OCI-LY1 (cell line): ENCODE measurements around the gene CTIF.

Source experiments
- H2AFZ ChIP-seq: fragments of 200-600 bp; sonication (generic), shearing (Covaris generic); 2 replicates; pipeline ENCODE4 v1.6.0; 2014; ENCODE audit warnings: antibody characterized with exemption, mild to moderate bottlenecking, low read length
- H3F3A ChIP-seq: fragments of 200-600 bp; sonication (generic), shearing (Covaris generic); 2 replicates; pipeline ENCODE4 v1.6.0; 2014; ENCODE audit warnings: mild to moderate bottlenecking, antibody characterized with exemption, low read length, moderate library complexity; ENCODE audit not compliant: insufficient read depth
- H3K27ac ChIP-seq: fragments of 200-600 bp; sonication (generic); 2 replicates; pipeline ENCODE4 v1.5.1; 2014; ENCODE audit warnings: low read length, mixed run types, mild to moderate bottlenecking, low read depth; ENCODE audit not compliant: poor library complexity, severe bottlenecking
- H3K27me3 ChIP-seq: fragments of 200-600 bp; sonication (generic); 2 replicates; pipeline ENCODE4 v1.6.0; 2014; ENCODE audit warnings: antibody characterized with exemption, mild to moderate bottlenecking, low read length, moderate library complexity; ENCODE audit not compliant: insufficient read depth
- H3K36me3 ChIP-seq: fragments of 200-600 bp; sonication (generic); 2 replicates; pipeline ENCODE4 v1.6.1; 2014; ENCODE audit warnings: mild to moderate bottlenecking, antibody characterized with exemption, low read length, moderate library complexity, mixed read lengths; ENCODE audit not compliant: insufficient read depth
- H3K4me1 ChIP-seq: fragments of 200-600 bp; sonication (generic); 2 replicates; pipeline ENCODE4 v1.5.1; 2014; ENCODE audit warnings: mild to moderate bottlenecking, low read length, moderate library complexity; ENCODE audit not compliant: insufficient read depth, severe bottlenecking
- H3K4me2 ChIP-seq: fragments of 200-600 bp; sonication (generic), shearing (Covaris generic); 2 replicates; pipeline ENCODE4 v1.6.1; 2014; ENCODE audit warnings: low read length
- H3K4me3 ChIP-seq: fragments of 200-600 bp; sonication (generic); 2 replicates; pipeline ENCODE4 v1.5.1; 2014; ENCODE audit warnings: low read length, low read depth, mild to moderate bottlenecking, mixed read lengths; ENCODE audit not compliant: poor library complexity, severe bottlenecking
- H3K79me2 ChIP-seq: fragments of 200-600 bp; shearing (Covaris generic); 2 replicates; pipeline ENCODE4 v1.6.1; 2016; ENCODE audit warnings: mixed run types, low read length, mixed read lengths; ENCODE audit not compliant: insufficient read depth
- H3K9ac ChIP-seq: fragments of 200-600 bp; sonication (generic), shearing (Covaris generic); 2 replicates; pipeline ENCODE4 v1.6.1; 2014; ENCODE audit warnings: mild to moderate bottlenecking, low read length, mixed read lengths
- H3K9me2 ChIP-seq: fragments of 200-600 bp; sonication (generic), shearing (Covaris generic); 2 replicates; pipeline ENCODE4 v1.6.1; 2014; ENCODE audit warnings: low read depth, mild to moderate bottlenecking, low read length, mixed read lengths
- H3K9me3 ChIP-seq: fragments of 200-600 bp; shearing (Covaris generic); 2 replicates; pipeline ENCODE4 v1.6.1; 2014; ENCODE audit warnings: low read length, mixed read lengths
- H4K20me1 ChIP-seq: fragments of 200-600 bp; sonication (generic), shearing (Covaris generic); 2 replicates; pipeline ENCODE4 v1.6.0; 2016; ENCODE audit warnings: mild to moderate bottlenecking, low read length; ENCODE audit not compliant: insufficient read depth
- CTCF ChIP-seq: fragments of 200-600 bp; sonication (generic), shearing (Covaris generic); IDR thresholded peaks from 2 replicates; pipeline ENCODE4 v1.5.1; 2017; ENCODE audit warnings: mild to moderate bottlenecking, antibody characterized with exemption, low read length, moderate library complexity, mixed read lengths
- EZH2 ChIP-seq: fragments of 200-600 bp; sonication (generic), shearing (Covaris generic); IDR thresholded peaks from 2 replicates; pipeline ENCODE4 v1.8.0; 2017; ENCODE audit warnings: borderline replicate concordance, mixed run types, mild to moderate bottlenecking, antibody characterized with exemption, low read length, moderate library complexity, mixed read lengths

Gene CTIF

DNA sequence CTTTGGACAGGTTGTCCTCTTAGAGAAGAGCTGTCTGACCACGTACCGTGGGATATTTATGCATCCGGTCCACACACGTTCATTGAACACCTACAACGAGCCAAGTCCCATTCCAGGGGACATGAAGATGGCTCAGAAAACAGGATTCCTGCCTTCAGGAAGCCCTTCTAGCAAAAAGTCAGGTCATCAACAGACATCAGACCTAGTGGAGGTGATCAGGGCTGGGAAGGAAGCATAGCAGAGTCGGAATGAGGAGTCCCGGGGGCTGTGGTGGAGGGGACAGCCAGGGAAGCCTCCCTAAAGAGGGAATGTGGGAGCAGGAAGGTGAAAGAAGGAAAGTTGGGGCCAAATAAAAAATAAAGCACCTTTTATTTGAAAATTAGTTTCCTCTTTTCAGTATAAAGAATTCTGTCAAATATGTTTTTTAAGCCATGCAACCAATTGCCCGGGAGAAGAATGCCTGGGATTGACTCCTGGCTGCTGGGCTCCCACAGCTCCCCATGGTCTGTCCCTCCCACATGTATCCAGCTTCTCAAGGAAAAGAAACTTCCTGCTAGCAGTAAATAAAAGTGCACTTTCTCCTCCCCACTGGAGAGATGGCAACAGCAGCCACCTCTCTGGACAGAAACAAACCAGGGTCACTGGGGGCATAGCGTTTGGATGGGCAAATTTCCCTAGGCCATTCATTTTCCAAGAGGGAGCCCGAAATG lies 267.1 kb downstream of the CTIF start:
- H3K36me3 ChIP-seq: no peaks in the 10 kb centered on the region
- H3K27ac ChIP-seq: no peak overlapping the region
- no peak overlapping the region for H3K9ac ChIP-seq
- H3K9me3 ChIP-seq: no peaks in the 10 kb centered on the region
- H3K4me1 ChIP-seq: peaks cover 5% of the 10 kb centered on the region
- no peaks in the 10 kb centered on the region; the same call in 1 of the 2 replicates for H3K27me3 ChIP-seq
- H3K79me2 ChIP-seq: no peaks in the 10 kb centered on the region
- no peak overlapping the region for H3K4me3 ChIP-seq
- no peaks in the 10 kb centered on the region for H3F3A ChIP-seq
- H4K20me1 ChIP-seq: no peaks in the 10 kb centered on the region
- no peak overlapping the region for H2AFZ ChIP-seq
- TF ChIP-seq CTCF (no peak), EZH2 (no peak)
- H3K9me2 ChIP-seq: no peaks in the 10 kb centered on the region
- no peak overlapping the region for H3K4me2 ChIP-seq

DNA sequence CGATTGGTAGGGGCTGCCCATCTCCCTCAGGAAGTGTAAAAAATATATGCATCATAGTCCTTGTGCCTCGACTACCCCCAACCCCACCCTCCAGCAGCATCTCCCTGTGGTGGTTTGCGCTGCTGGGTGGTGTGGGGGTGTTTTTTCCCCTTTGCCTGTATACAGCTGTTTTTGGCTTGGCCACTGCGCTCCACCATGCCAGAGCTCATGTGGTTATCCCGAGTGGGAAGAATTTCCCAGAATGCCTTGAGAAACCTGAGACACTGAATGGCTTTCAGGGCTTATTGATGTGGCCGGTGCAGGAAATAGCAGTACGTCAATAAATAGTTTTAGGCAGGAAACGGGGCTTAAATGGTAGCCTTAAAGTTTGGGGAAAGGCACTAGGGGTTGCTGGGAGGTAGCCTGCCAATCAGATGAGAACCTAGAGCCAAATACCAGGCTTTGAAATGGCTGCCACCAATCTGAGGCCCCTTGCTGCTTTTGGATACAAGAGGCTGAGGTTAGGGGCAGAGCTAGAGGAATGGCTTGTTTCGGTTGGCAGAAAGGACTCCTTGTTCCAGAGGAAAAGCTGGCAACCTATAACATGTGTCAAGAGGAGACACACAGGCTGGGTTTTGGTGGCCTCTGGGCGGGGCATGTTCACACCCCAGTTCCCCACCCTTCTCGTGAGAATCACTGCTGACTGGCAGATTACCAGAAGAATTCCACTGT lies 267.9 kb downstream of the CTIF start:
- H3K4me2 ChIP-seq: no peak overlapping the region
- no peaks in the 10 kb centered on the region for H3K79me2 ChIP-seq
- H3K9me2 ChIP-seq: no peaks in the 10 kb centered on the region

GRCh38 chr18:48808476-48808875 lies 269.6 kb downstream of the CTIF start:
- Histone ChIP-seq H3K9ac (no peak overlapping the region), H3K9me3 (no peaks in the 10 kb centered on the region), H3K4me2 (no peak overlapping the region), H3K4me1 (no peaks in the 10 kb centered on the region), H3K27me3 (no peaks in the 10 kb centered on the region; the same call in 1 of the 2 replicates), H3F3A (no peaks in the 10 kb centered on the region), H3K9me2 (no peaks in the 10 kb centered on the region), H4K20me1 (no peaks in the 10 kb centered on the region), H2AFZ (no peak overlapping the region), H3K36me3 (no peaks in the 10 kb centered on the region), H3K4me3 (no peak overlapping the region), H3K79me2 (no peaks in the 10 kb centered on the region), H3K27ac (no peak overlapping the region)
- TF ChIP-seq CTCF: no peak
- no peak for TF ChIP-seq EZH2

More for the DNA sequence above, 267.9 kb downstream of the CTIF start:
- no peak overlapping the region for H3K4me3 ChIP-seq
- no peak overlapping the region for H3K9ac ChIP-seq
- H3K27me3 ChIP-seq: no peaks in the 10 kb centered on the region; the same call in 1 of the 2 replicates
- H3K4me1 ChIP-seq: no peaks in the 10 kb centered on the region
- TF ChIP-seq EZH2 (no peak), CTCF (no peak)
- no peak overlapping the region for H3K27ac ChIP-seq
- H4K20me1 ChIP-seq: no peaks in the 10 kb centered on the region
- no peak overlapping the region for H2AFZ ChIP-seq
- H3K9me3 ChIP-seq: no peaks in the 10 kb centered on the region
- no peaks in the 10 kb centered on the region for H3K36me3 ChIP-seq
- H3F3A ChIP-seq: no peaks in the 10 kb centered on the region
